ENCODE results near the gene C20orf173.

- TF ChIP-seq EZH2phosphoT487 (IDR thresholded peaks at IDR 0.05; ENCODE audit: insufficient read depth, low read depth) (no peak), EZH2 (IDR thresholded peaks at IDR 0.05; ENCODE audit: insufficient read depth, poor library complexity, severe bottlenecking) (no peak)
These were observed 29.7 kb upstream of the C20orf173 start for GRCh38 chr20:35559042-35559693.
